Activated naive CD8-positive, alpha-beta T cell treated with anti-CD3 and anti-CD28 coated beads for 36 hours (primary cell): Measurements from ENCODE around the gene CCT5. TPM values are rescaled to one million over a fixed set of nuclear protein-coding genes. Genes with fewer than 3 reads are reported as not detected.
"Not testable (repeated sequence)": the region's sequence is repeated elsewhere in the genome, so short reads cannot be mapped to it uniquely, and the experiment has no call there.

ENCODE experiments used
- DNase-seq: peaks from one replicate; pipeline ENCODE4 v3.0.0; 2021
- H3K27ac Mint-ChIP-seq: one replicate; pipeline ENCODE4 v1.8.0; 2022; ENCODE audit warnings: mild to moderate bottlenecking, moderate library complexity, mixed read lengths
- H3K27me3 Mint-ChIP-seq: one replicate; pipeline ENCODE4 v1.8.0; 2022; ENCODE audit warnings: mild to moderate bottlenecking, mixed read lengths
- H3K36me3 Mint-ChIP-seq: one replicate; pipeline ENCODE4 v1.8.0; 2021; ENCODE audit warnings: mild to moderate bottlenecking, mixed read lengths
- H3K4me1 Mint-ChIP-seq: one replicate; pipeline ENCODE4 v1.8.0; 2021; ENCODE audit warnings: mixed read lengths
- H3K4me3 Mint-ChIP-seq: one replicate; pipeline ENCODE4 v1.8.0; 2022; ENCODE audit warnings: mild to moderate bottlenecking, moderate library complexity, mixed read lengths
- H3K9me3 Mint-ChIP-seq: one replicate; pipeline ENCODE4 v1.8.0; 2022; ENCODE audit warnings: mixed read lengths
- total RNA-seq, 2 experiments: library from RNA; stranded (reverse); gene quantifications; one replicate each; pipeline ENCODE4 v1.2.3, GENCODE V29; 2021

Gene CCT5
- total RNA-seq, 2 experiments from 2014 or later = 548 to 564 TPM

GRCh38 chr5:10261065-10261464, 11.0 kb downstream of the CCT5 start:
- DNase-seq = no peak
- Mint-ChIP-seq H3K27me3 (no peaks in the 10 kb centered on the region), H3K4me3 (no peak overlapping the region), H3K36me3 (peaks cover 41% of the 10 kb centered on the region), H3K4me1 (peaks cover 19% of the 10 kb centered on the region), H3K9me3 (no peaks in the 10 kb centered on the region), H3K27ac (no peak overlapping the region)

- Mint-ChIP-seq H3K27me3 (no peaks in the 10 kb centered on the region), H3K27ac (no peak overlapping the region), H3K4me3 (no peak overlapping the region), H3K9me3 (no peaks in the 10 kb centered on the region), H3K36me3 (peaks cover 41% of the 10 kb centered on the region), H3K4me1 (peaks cover 14% of the 10 kb centered on the region)
- DNase-seq = no peak
These were observed 12.2 kb downstream of the CCT5 start for GRCh38 chr5:10262121-10262774.

- no peaks in the 10 kb centered on the region for H3K9me3 Mint-ChIP-seq
- H3K4me1 Mint-ChIP-seq = peaks cover 9% of the 10 kb centered on the region
- peaks cover 36% of the 10 kb centered on the region for H3K36me3 Mint-ChIP-seq
- H3K27ac Mint-ChIP-seq = no peak overlapping the region
- H3K4me3 Mint-ChIP-seq = no peak overlapping the region
- no peaks in the 10 kb centered on the region for H3K27me3 Mint-ChIP-seq
- DNase-seq = no peak
These were observed 12.9 kb downstream of the CCT5 start for GRCh38 chr5:10262995-10263394.

GRCh38 chr5:10264604-10265003, 14.5 kb downstream of the CCT5 start:
- Mint-ChIP-seq H3K4me3 (no peak overlapping the region), H3K9me3 (no peaks in the 10 kb centered on the region), H3K4me1 (peaks cover 7% of the 10 kb centered on the region), H3K27me3 (no peaks in the 10 kb centered on the region), H3K27ac (no peak overlapping the region), H3K36me3 (peaks cover 27% of the 10 kb centered on the region)
- no peak for DNase-seq

GRCh38 chr5:10265245-10266109, 15.4 kb downstream of the CCT5 start:
- no peak overlapping the region for H3K27ac Mint-ChIP-seq
- H3K4me3 Mint-ChIP-seq = no peak overlapping the region
- H3K36me3 Mint-ChIP-seq = peaks cover 21% of the 10 kb centered on the region
- no peaks in the 10 kb centered on the region for H3K27me3 Mint-ChIP-seq
- no peaks in the 10 kb centered on the region for H3K9me3 Mint-ChIP-seq
- no peak for DNase-seq
- H3K4me1 Mint-ChIP-seq = peaks cover 2% of the 10 kb centered on the region

GRCh38 chr5:10266137-10266536, 16.1 kb downstream of the CCT5 start:
- Mint-ChIP-seq H3K4me3 (no peak overlapping the region), H3K36me3 (peaks cover 16% of the 10 kb centered on the region), H3K9me3 (no peaks in the 10 kb centered on the region), H3K4me1 (peaks cover 2% of the 10 kb centered on the region), H3K27me3 (no peaks in the 10 kb centered on the region), H3K27ac (no peak overlapping the region)
- no peak for DNase-seq

- no peak overlapping the region for H3K4me3 Mint-ChIP-seq
- peaks cover 16% of the 10 kb centered on the region for H3K36me3 Mint-ChIP-seq
- H3K27ac Mint-ChIP-seq = no peak overlapping the region
- no peaks in the 10 kb centered on the region for H3K27me3 Mint-ChIP-seq
- no peaks in the 10 kb centered on the region for H3K9me3 Mint-ChIP-seq
- peaks cover 2% of the 10 kb centered on the region for H3K4me1 Mint-ChIP-seq
- no peak for DNase-seq
These were observed 16.8 kb downstream of the CCT5 start for GRCh38 chr5:10266839-10267238.

GRCh38 chr5:10268100-10268499, 18.0 kb downstream of the CCT5 start:
- peaks cover 3% of the 10 kb centered on the region for H3K4me1 Mint-ChIP-seq
- H3K4me3 Mint-ChIP-seq = no peak overlapping the region
- H3K27ac Mint-ChIP-seq = no peak overlapping the region
- peaks cover 3% of the 10 kb centered on the region for H3K9me3 Mint-ChIP-seq
- peaks cover 9% of the 10 kb centered on the region for H3K36me3 Mint-ChIP-seq
- H3K27me3 Mint-ChIP-seq = peaks cover 8% of the 10 kb centered on the region
- no peak for DNase-seq

- Mint-ChIP-seq H3K4me1 (peaks cover 11% of the 10 kb centered on the region), H3K4me3 (no peak overlapping the region), H3K27me3 (peaks cover 10% of the 10 kb centered on the region), H3K27ac (no peak overlapping the region), H3K36me3 (no peaks in the 10 kb centered on the region), H3K9me3 (peaks cover 3% of the 10 kb centered on the region)
- DNase-seq = no peak
These were observed 22.2 kb downstream of the CCT5 start for GRCh38 chr5:10272053-10272874.

GRCh38 chr5:10272875-10273209, 22.8 kb downstream of the CCT5 start:
- peaks cover 11% of the 10 kb centered on the region for H3K4me1 Mint-ChIP-seq

GRCh38 chr5:10275460-10275859, 25.4 kb downstream of the CCT5 start:
- H3K4me3 Mint-ChIP-seq = no peak overlapping the region
- H3K4me1 Mint-ChIP-seq = peaks cover 11% of the 10 kb centered on the region
- no peak for DNase-seq
- peaks cover 10% of the 10 kb centered on the region for H3K27me3 Mint-ChIP-seq
- H3K9me3 Mint-ChIP-seq = peaks cover 3% of the 10 kb centered on the region
- H3K27ac Mint-ChIP-seq = no peak overlapping the region
- no peaks in the 10 kb centered on the region for H3K36me3 Mint-ChIP-seq

More at GRCh38 chr5:10272875-10273209, 22.8 kb downstream of the CCT5 start:
- H3K36me3 Mint-ChIP-seq, H3K27ac Mint-ChIP-seq, H3K4me3 Mint-ChIP-seq, DNase-seq, H3K9me3 Mint-ChIP-seq: not testable (repeated sequence)
- H3K27me3 Mint-ChIP-seq = peaks cover 10% of the 10 kb centered on the region

- DNase-seq = no peak
- H3K9me3 Mint-ChIP-seq = peaks cover 3% of the 10 kb centered on the region
- H3K36me3 Mint-ChIP-seq = no peaks in the 10 kb centered on the region
- peaks cover 11% of the 10 kb centered on the region for H3K4me1 Mint-ChIP-seq
- peaks cover 10% of the 10 kb centered on the region for H3K27me3 Mint-ChIP-seq
- no peak overlapping the region for H3K4me3 Mint-ChIP-seq
- H3K27ac Mint-ChIP-seq = no peak overlapping the region
These were observed 25.9 kb downstream of the CCT5 start for GRCh38 chr5:10275991-10276390.

GRCh38 chr5:10276691-10277090, 26.6 kb downstream of the CCT5 start:
- H3K36me3 Mint-ChIP-seq = no peaks in the 10 kb centered on the region
- no peak for DNase-seq
- peaks cover 11% of the 10 kb centered on the region for H3K4me1 Mint-ChIP-seq
- no peak overlapping the region for H3K4me3 Mint-ChIP-seq
- H3K27ac Mint-ChIP-seq = no peak overlapping the region
- H3K27me3 Mint-ChIP-seq = peaks cover 10% of the 10 kb centered on the region
- H3K9me3 Mint-ChIP-seq = peaks cover 3% of the 10 kb centered on the region

- Mint-ChIP-seq H3K4me3 (no peak overlapping the region), H3K4me1 (peaks cover 9% of the 10 kb centered on the region)
These were observed 27.9 kb downstream of the CCT5 start for GRCh38 chr5:10277773-10278630.

More at GRCh38 chr5:10277773-10278630, 27.9 kb downstream of the CCT5 start:
- DNase-seq = no peak
- Mint-ChIP-seq H3K36me3 (no peaks in the 10 kb centered on the region), H3K27me3 (peaks cover 2% of the 10 kb centered on the region), H3K27ac (no peak overlapping the region), H3K9me3 (no peaks in the 10 kb centered on the region)
